NCI-H748 treated with DMSO at 0.1 percent for 48 hours (cell line): ENCODE measurements around the gene SOCS4.

Experiments
- DNase-seq: peaks from one replicate; lab custom pipeline; 2025; lab: John Stamatoyannopoulos, UW

Gene SOCS4

GRCh38 chr14:55088356-55088755 lies 61.3 kb downstream of the SOCS4 start:
- DNase-seq = no peak

- no peak for DNase-seq
Observed at GRCh38 chr14:55092341-55092740, 65.3 kb downstream of the SOCS4 start.

GRCh38 chr14:55094292-55095157 lies 67.5 kb downstream of the SOCS4 start:
- DNase-seq = no peak

- DNase-seq = no peak
Observed at GRCh38 chr14:55097881-55098560, 71.0 kb downstream of the SOCS4 start.

GRCh38 chr14:55098561-55098898 lies 71.5 kb downstream of the SOCS4 start:
- DNase-seq = no peak
